HG02938 (cell line): ENCODE data around the gene CHD5.

Experiments
- ATAC-seq: cut with Tn5 transposase; IDR thresholded peaks from one replicate; pipeline ENCODE4 v1.9.1; 2021; ENCODE audit warnings: mild to moderate bottlenecking, moderate library complexity; ENCODE audit not compliant: unreplicated experiment

Gene CHD5

GRCh38 chr1:6101826-6102531 is 78.1 kb downstream of the CHD5 start:
- no peak for ATAC-seq

GRCh38 chr1:6100861-6101783 is 79.0 kb downstream of the CHD5 start:
- no peak for ATAC-seq

- no peak for ATAC-seq
These were observed 80.0 kb downstream of the CHD5 start for GRCh38 chr1:6099787-6100765.

- no peak for ATAC-seq
These were observed 80.8 kb downstream of the CHD5 start for GRCh38 chr1:6099297-6099696.

- no peak for ATAC-seq
These were observed 81.6 kb downstream of the CHD5 start for GRCh38 chr1:6098303-6099215.

- ATAC-seq = no peak
These were observed 82.3 kb downstream of the CHD5 start for GRCh38 chr1:6097824-6098223.

- ATAC-seq = no peak
These were observed 83.0 kb downstream of the CHD5 start for GRCh38 chr1:6097117-6097595.

- no peak for ATAC-seq
These were observed 83.6 kb downstream of the CHD5 start for GRCh38 chr1:6096243-6097116.

- no peak for ATAC-seq
These were observed 84.4 kb downstream of the CHD5 start for GRCh38 chr1:6095511-6096242.

GRCh38 chr1:6094801-6095505 is 85.2 kb downstream of the CHD5 start:
- ATAC-seq = no peak

GRCh38 chr1:6094246-6094645 is 85.9 kb downstream of the CHD5 start:
- ATAC-seq = no peak

GRCh38 chr1:6093611-6094010 is 86.5 kb downstream of the CHD5 start:
- ATAC-seq = no peak

GRCh38 chr1:6093071-6093470 is 87.0 kb downstream of the CHD5 start:
- ATAC-seq = no peak

- ATAC-seq = no peak
These were observed 87.9 kb downstream of the CHD5 start for GRCh38 chr1:6092211-6092610.

- ATAC-seq = no peak
These were observed 88.4 kb downstream of the CHD5 start for GRCh38 chr1:6091823-6092109.

GRCh38 chr1:6090996-6091822 is 88.9 kb downstream of the CHD5 start:
- ATAC-seq = no peak

GRCh38 chr1:6090288-6090687 is 89.8 kb downstream of the CHD5 start:
- no peak for ATAC-seq
